ENCODE results near the gene SF3B3. TPM values are rescaled to one million over a fixed set of nuclear protein-coding genes. Genes with fewer than 3 reads are reported as not detected.
A peak's percentile ranks its signal among the peaks of the same experiment; 100 is the strongest.
"Not testable (repeated sequence)": the region's sequence is repeated elsewhere in the genome, so short reads cannot be mapped to it uniquely, and the experiment has no call there.

The SF3B3 gene
- total RNA-seq, 1 experiment from 2014 or later: 191 TPM

GRCh38 chr16:70576431-70577255 lies 53.0 kb downstream of the SF3B3 start:
- in situ Hi-C loops (cut with HindIII; ENCODE audit: low pct_unique_long_range_greater_than_20kb, low sequenced_read_pairs): no loop called here
- DNase-seq (ENCODE audit: low read depth, low spot score): peak; percentile 70

- DNase-seq (ENCODE audit: low read depth, low spot score): no peak
- in situ Hi-C loops (cut with HindIII; ENCODE audit: low pct_unique_long_range_greater_than_20kb, low sequenced_read_pairs): no loop called here
These were observed 53.7 kb downstream of the SF3B3 start for GRCh38 chr16:70577256-70577698.

- in situ Hi-C loops (cut with HindIII; ENCODE audit: low pct_unique_long_range_greater_than_20kb, low sequenced_read_pairs): no loop called here
- no peak for DNase-seq (ENCODE audit: low read depth, low spot score)
These were observed 54.4 kb downstream of the SF3B3 start for GRCh38 chr16:70578035-70578434.

- DNase-seq (ENCODE audit: low read depth, low spot score): no peak
- in situ Hi-C loops (cut with HindIII; ENCODE audit: low pct_unique_long_range_greater_than_20kb, low sequenced_read_pairs): no loop called here
These were observed 55.6 kb downstream of the SF3B3 start for GRCh38 chr16:70579248-70579647.

GRCh38 chr16:70579648-70580630 lies 56.3 kb downstream of the SF3B3 start:
- in situ Hi-C loops (cut with HindIII; ENCODE audit: low pct_unique_long_range_greater_than_20kb, low sequenced_read_pairs): no loop called here
- DNase-seq (ENCODE audit: low read depth, low spot score): no peak

- peak; percentile 71 for DNase-seq (ENCODE audit: low read depth, low spot score)
- in situ Hi-C loops (cut with HindIII; ENCODE audit: low pct_unique_long_range_greater_than_20kb, low sequenced_read_pairs): no loop called here
These were observed 58.8 kb downstream of the SF3B3 start for GRCh38 chr16:70582280-70582978.

GRCh38 chr16:70586731-70587130 lies 63.1 kb downstream of the SF3B3 start:
- no peak for DNase-seq (ENCODE audit: low read depth, low spot score)
- in situ Hi-C loops (cut with HindIII; ENCODE audit: low pct_unique_long_range_greater_than_20kb, low sequenced_read_pairs): no loop called here

- no peak for DNase-seq (ENCODE audit: low read depth, low spot score)
- in situ Hi-C loops (cut with HindIII; ENCODE audit: low pct_unique_long_range_greater_than_20kb, low sequenced_read_pairs): no loop called here
These were observed 64.9 kb downstream of the SF3B3 start for GRCh38 chr16:70588565-70588964.

- in situ Hi-C loops (cut with HindIII; ENCODE audit: low pct_unique_long_range_greater_than_20kb, low sequenced_read_pairs); DNase-seq (ENCODE audit: low read depth, low spot score): not testable (repeated sequence)
These were observed 65.8 kb downstream of the SF3B3 start for GRCh38 chr16:70589416-70589815.

- in situ Hi-C loops (cut with HindIII; ENCODE audit: low pct_unique_long_range_greater_than_20kb, low sequenced_read_pairs): no loop called here
- DNase-seq (ENCODE audit: low read depth, low spot score): no peak
These were observed 66.4 kb downstream of the SF3B3 start for GRCh38 chr16:70589998-70590471.

- in situ Hi-C loops (cut with HindIII; ENCODE audit: low pct_unique_long_range_greater_than_20kb, low sequenced_read_pairs): no loop called here
- no peak for DNase-seq (ENCODE audit: low read depth, low spot score)
These were observed 67.3 kb downstream of the SF3B3 start for GRCh38 chr16:70590722-70591415.

GRCh38 chr16:70591615-70592014 lies 68.0 kb downstream of the SF3B3 start:
- DNase-seq (ENCODE audit: low read depth, low spot score): no peak
- in situ Hi-C loops (cut with HindIII; ENCODE audit: low pct_unique_long_range_greater_than_20kb, low sequenced_read_pairs): no loop called here

GRCh38 chr16:70592106-70592571 lies 68.5 kb downstream of the SF3B3 start:
- in situ Hi-C loops (cut with HindIII; ENCODE audit: low pct_unique_long_range_greater_than_20kb, low sequenced_read_pairs): no loop called here
- DNase-seq (ENCODE audit: low read depth, low spot score): no peak

GRCh38 chr16:70593544-70593943 lies 69.9 kb downstream of the SF3B3 start:
- DNase-seq (ENCODE audit: low read depth, low spot score): no peak
- in situ Hi-C loops (cut with HindIII; ENCODE audit: low pct_unique_long_range_greater_than_20kb, low sequenced_read_pairs): no loop called here

GRCh38 chr16:70594569-70594968 lies 71.0 kb downstream of the SF3B3 start:
- no peak for DNase-seq (ENCODE audit: low read depth, low spot score)
- in situ Hi-C loops (cut with HindIII; ENCODE audit: low pct_unique_long_range_greater_than_20kb, low sequenced_read_pairs): no loop called here

GRCh38 chr16:70597135-70597835 lies 73.7 kb downstream of the SF3B3 start:
- in situ Hi-C loops (cut with HindIII; ENCODE audit: low pct_unique_long_range_greater_than_20kb, low sequenced_read_pairs): no loop called here
- DNase-seq (ENCODE audit: low read depth, low spot score): no peak
